ENCODE data around the gene NUP43.

GRCh38 chr6:149727793-149728498 is 18.4 kb downstream of the NUP43 start:
- TF ChIP-seq EZH2 (IDR thresholded peaks at IDR 0.05; ENCODE audit: borderline replicate concordance, low read depth, low read length, severe bottlenecking) = no peak
- TF ChIP-seq CTCF (IDR thresholded peaks at IDR 0.05; ENCODE audit: borderline replicate concordance, extremely low read depth, low read length, poor library complexity, severe bottlenecking) = no peak

All from DND-41 (cell line).